Ishikawa (cell line): ENCODE data around the gene SLC6A18.
A peak's percentile ranks its signal among the peaks of the same experiment; 100 is the strongest.

Experiments used
- CEBPB ChIP-seq: IDR thresholded peaks from 2 replicates; pipeline ENCODE4 v1.6.1; 2012
- CREB1 ChIP-seq: IDR thresholded peaks from 2 replicates; pipeline ENCODE4 v1.6.1; 2012; ENCODE audit warnings: low read depth
- EGR1 ChIP-seq: IDR thresholded peaks from 2 replicates; pipeline ENCODE4 v1.6.1; 2012
- EP300 ChIP-seq: IDR thresholded peaks from 2 replicates; pipeline ENCODE4 v1.6.1; 2012; ENCODE audit warnings: borderline replicate concordance
- FOXM1 ChIP-seq: IDR thresholded peaks from 2 replicates; pipeline ENCODE4 v1.6.1; 2012; ENCODE audit warnings: low read depth, borderline replicate concordance
- NFIC ChIP-seq: IDR thresholded peaks from 2 replicates; pipeline ENCODE4 v1.6.1; 2012
- RAD21 ChIP-seq: IDR thresholded peaks from 2 replicates; pipeline ENCODE4 v1.6.1; 2012; ENCODE audit warnings: low read depth
- TAF1 ChIP-seq: IDR thresholded peaks from 2 replicates; pipeline ENCODE4 v1.6.1; 2012; ENCODE audit warnings: low read depth, mild to moderate bottlenecking
- TCF12 ChIP-seq: IDR thresholded peaks from 2 replicates; pipeline ENCODE4 v1.6.1; 2012; ENCODE audit warnings: low read depth
- TEAD4 ChIP-seq: IDR thresholded peaks from 2 replicates; pipeline ENCODE4 v1.6.1; 2012
- YY1 ChIP-seq: IDR thresholded peaks from 2 replicates; pipeline ENCODE4 v1.6.1; 2012; ENCODE audit warnings: low read depth
- ZBTB7A ChIP-seq: IDR thresholded peaks from 2 replicates; pipeline ENCODE4 v1.6.1; 2012; ENCODE audit warnings: low read depth
- TF ChIP-seq, protein P1 (sequence below): IDR thresholded peaks from 2 replicates; pipeline ENCODE4 v1.6.1; 2012
- TF ChIP-seq, protein P2 (sequence below): IDR thresholded peaks from 2 replicates; pipeline ENCODE4 v1.6.1; 2012
- TF ChIP-seq, protein P3 (sequence below): IDR thresholded peaks from 2 replicates; pipeline ENCODE4 v1.6.1; 2012; ENCODE audit warnings: low read depth, mild to moderate bottlenecking

The SLC6A18 gene

DNA sequence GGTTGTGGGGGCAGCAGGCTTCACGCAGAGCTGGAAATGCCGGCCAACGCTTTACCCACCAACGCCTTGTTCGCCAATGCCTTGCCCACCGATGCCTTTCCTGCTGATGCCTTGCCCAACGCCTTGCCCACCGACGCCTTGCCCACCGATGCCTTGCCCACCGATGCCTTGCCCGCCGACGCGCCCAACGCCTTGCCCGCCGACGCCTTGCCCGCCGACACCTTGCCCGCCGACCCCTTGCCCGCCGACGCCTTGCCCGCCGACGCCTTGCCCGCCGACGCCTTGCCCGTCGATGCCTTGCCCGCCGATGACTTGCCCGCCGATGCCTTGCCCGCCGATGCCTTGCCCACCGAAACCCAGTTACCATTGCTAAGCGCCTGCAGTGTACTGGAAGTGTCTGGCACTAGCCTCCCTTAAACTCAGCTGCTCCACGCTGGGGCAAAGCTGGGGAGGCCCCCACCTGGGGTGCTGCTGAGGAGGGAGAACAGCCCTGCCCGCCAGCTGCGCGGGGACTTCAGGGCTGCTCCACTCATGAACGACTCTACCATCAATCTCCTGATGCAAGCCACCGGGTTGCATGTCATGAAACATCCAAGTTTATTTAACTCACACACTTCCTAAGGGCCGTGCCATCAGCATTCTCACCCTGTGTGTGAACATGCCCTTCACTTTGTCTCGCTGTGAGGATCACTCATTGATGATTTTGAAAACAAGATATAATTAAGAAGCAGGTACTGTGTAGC, 1.8 kb downstream of the SLC6A18 start:
- TF ChIP-seq RAD21 (no peak), CEBPB (no peak)

DNA sequence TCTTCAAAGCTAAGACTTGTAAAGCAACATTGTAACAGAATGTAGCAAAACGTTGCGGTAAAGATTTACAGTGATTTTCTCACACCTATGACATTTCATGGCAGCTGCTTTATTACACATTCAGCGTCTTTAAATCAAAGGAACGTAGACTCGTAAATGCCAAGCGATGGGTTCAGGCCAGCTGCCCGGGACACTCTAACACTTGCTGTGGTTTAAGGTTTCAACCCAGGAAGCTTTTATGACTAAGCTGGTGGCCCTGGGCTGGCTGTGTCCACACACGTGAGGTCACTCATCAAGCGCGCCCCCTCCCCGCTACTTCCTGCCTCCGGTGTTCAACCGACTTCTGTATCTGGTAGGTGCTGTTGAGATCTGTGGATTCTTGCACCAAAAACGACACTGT, 2.5 kb downstream of the SLC6A18 start:
- no peak for TF ChIP-seq FOXM1
- TF ChIP-seq, protein P1, sequence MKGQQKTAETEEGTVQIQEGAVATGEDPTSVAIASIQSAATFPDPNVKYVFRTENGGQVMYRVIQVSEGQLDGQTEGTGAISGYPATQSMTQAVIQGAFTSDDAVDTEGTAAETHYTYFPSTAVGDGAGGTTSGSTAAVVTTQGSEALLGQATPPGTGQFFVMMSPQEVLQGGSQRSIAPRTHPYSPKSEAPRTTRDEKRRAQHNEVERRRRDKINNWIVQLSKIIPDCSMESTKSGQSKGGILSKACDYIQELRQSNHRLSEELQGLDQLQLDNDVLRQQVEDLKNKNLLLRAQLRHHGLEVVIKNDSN = peak; percentile 42; the same call in 1 of the 2 replicates
- TF ChIP-seq, protein P2, sequence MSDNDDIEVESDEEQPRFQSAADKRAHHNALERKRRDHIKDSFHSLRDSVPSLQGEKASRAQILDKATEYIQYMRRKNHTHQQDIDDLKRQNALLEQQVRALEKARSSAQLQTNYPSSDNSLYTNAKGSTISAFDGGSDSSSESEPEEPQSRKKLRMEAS = no peak
- 0 out of 2 replicates have a peak, but pooled peaks have one; percentile 24 for TF ChIP-seq NFIC
- peak; percentile 34; the same call in 1 of the 2 replicates for TF ChIP-seq TCF12

DNA sequence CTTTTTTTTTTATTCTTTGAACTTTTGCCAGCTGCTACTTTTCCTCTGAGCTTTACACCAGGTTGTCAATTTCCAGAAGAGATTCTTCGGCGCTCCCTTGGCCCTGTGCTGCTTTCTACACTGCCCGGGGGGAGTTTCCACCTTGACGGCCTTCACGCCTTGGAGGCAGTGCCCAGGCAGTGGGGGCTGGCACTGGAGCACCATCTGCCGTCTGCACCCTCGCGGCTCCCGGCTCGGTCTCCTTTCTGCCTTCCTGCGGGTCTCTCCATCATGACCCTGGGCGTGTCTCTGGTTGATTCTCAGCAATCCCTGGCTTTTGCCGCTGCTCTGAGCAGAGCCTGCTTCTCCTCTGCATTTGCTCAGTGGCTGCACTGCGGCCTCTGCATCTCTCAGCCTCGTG, 2.9 kb downstream of the SLC6A18 start:
- TF ChIP-seq CEBPB (no peak), CREB1 (no peak), RAD21 (no peak), TCF12 (no peak), ZBTB7A (no peak), FOXM1 (no peak), EP300 (no peak), EGR1 (no peak)
- TF ChIP-seq, protein P1 = no peak
- TF ChIP-seq, protein P3, sequence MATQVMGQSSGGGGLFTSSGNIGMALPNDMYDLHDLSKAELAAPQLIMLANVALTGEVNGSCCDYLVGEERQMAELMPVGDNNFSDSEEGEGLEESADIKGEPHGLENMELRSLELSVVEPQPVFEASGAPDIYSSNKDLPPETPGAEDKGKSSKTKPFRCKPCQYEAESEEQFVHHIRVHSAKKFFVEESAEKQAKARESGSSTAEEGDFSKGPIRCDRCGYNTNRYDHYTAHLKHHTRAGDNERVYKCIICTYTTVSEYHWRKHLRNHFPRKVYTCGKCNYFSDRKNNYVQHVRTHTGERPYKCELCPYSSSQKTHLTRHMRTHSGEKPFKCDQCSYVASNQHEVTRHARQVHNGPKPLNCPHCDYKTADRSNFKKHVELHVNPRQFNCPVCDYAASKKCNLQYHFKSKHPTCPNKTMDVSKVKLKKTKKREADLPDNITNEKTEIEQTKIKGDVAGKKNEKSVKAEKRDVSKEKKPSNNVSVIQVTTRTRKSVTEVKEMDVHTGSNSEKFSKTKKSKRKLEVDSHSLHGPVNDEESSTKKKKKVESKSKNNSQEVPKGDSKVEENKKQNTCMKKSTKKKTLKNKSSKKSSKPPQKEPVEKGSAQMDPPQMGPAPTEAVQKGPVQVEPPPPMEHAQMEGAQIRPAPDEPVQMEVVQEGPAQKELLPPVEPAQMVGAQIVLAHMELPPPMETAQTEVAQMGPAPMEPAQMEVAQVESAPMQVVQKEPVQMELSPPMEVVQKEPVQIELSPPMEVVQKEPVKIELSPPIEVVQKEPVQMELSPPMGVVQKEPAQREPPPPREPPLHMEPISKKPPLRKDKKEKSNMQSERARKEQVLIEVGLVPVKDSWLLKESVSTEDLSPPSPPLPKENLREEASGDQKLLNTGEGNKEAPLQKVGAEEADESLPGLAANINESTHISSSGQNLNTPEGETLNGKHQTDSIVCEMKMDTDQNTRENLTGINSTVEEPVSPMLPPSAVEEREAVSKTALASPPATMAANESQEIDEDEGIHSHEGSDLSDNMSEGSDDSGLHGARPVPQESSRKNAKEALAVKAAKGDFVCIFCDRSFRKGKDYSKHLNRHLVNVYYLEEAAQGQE = no peak

GRCh38 chr5:1229822-1230221, 4.6 kb downstream of the SLC6A18 start:
- TF ChIP-seq YY1 (no peak), TCF12 (no peak), CEBPB (no peak), ZBTB7A (no peak), TEAD4 (no peak), CREB1 (no peak), RAD21 (no peak), FOXM1 (no peak), TAF1 (no peak), NFIC (no peak)
- TF ChIP-seq, protein P3 = no peak
- TF ChIP-seq, protein P2 = no peak
- TF ChIP-seq, protein P1 = no peak

DNA sequence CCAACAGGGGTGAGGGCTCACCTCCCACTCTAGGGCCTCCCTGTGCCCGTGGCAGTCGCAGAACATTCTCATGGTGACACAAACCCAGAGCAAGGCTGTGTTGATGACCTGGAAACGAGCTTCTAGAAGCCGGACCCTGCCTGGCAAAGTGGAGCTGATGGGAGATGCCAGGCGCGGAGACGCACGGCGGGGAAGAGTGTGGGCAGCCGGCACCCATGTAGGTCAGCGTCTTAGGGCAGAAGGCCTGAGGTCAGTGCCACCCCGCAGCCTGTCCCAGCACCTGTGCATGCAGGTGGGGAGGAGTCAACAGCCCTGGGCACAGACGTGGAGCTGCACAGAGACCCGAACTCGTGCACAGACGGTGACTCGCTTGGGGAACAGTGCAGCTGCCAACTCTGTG, 5.4 kb downstream of the SLC6A18 start:
- TF ChIP-seq, protein P1 = no peak
- TF ChIP-seq YY1 = no peak

DNA sequence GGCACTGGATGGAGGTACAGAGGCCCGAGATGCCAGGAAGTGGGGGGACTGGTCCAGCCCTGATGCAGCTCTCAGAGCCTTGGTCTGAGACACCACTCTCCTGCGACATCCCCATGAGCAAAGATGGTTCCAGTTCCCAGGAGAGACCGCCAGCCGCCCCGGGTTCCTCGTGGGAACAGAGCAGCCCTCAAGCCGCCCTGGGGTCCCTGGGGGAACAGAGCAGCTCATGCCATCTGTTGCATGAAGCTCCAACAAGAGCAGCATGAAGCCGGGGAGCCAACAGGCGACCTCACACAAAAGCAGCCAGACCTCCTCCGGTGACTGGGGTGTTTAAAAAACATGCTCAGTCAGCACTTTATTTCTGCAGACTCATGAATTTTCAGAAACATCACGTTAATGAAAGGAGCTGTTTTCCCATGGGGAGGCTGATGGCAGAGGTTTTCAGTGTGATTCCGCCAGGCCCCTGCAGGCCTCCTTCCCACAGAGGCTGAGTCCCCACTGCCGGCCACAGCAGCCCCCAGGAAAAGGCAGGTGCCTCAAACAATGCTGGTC, 6.2 kb downstream of the SLC6A18 start:
- TF ChIP-seq RAD21 (no peak), NFIC (no peak), ZBTB7A (no peak), TCF12 (no peak), EP300 (no peak), TEAD4 (no peak), CREB1 (no peak), YY1 (no peak), FOXM1 (no peak), EGR1 (no peak), TAF1 (no peak), CEBPB (no peak)
- TF ChIP-seq, protein P1 = no peak
- TF ChIP-seq, protein P3 = no peak
- TF ChIP-seq, protein P2 = no peak
